GM18499 (cell line): ENCODE measurements around the gene NRG2.

ENCODE experiments used
- ATAC-seq: cut with Tn5 transposase; IDR thresholded peaks from one replicate; pipeline ENCODE4 v1.9.1; 2021; ENCODE audit warnings: moderate number of reproducible peaks; ENCODE audit not compliant: insufficient read depth, unreplicated experiment

Gene NRG2

DNA sequence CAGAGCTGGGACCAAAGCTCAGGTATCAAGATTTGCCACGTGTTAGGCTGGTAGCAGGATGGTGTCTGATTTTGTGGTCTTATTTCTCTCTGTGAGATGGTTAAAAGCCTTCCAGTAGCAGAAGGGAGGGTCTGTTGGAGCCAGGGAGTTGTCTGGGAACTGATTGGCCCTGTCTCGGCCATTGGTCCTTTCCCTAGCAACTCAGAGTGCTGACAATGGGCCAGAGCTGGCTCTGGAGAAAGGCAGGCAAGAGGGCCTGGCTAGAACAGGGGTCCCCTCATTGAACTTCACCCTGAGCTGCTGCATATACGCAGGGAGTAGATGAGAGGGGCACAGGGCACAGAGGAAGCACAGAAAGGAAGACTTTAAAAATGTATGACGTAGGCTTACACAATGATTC, 154.7 kb downstream of the NRG2 start:
- ATAC-seq = no peak

DNA sequence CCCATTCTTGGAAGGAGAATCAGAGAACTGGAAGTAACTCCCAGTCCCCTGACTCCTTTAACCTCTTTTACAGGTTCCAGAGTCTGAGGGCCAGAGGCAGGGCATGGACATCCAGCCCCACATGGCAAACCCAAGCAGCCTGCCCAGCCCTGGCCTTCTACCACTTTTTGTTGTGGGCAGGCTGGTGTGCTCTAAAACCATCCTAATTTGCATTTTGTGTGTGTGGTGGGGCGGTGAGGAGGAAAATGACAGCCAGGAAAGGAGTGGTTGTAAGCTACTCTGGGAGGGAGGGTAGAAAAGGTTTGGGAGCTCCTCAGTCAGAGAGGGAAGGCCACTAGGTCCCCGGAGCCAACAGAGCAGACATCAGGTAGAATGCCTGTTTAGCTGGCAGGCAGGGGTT, 156.9 kb downstream of the NRG2 start:
- no peak for ATAC-seq

- no peak for ATAC-seq
These were observed 157.3 kb downstream of the NRG2 start for GRCh38 chr5:139885857-139886208.

- no peak for ATAC-seq
These were observed 157.8 kb downstream of the NRG2 start for GRCh38 chr5:139885172-139885856.

- no peak for ATAC-seq
These were observed 158.4 kb downstream of the NRG2 start for GRCh38 chr5:139884734-139885133.

DNA sequence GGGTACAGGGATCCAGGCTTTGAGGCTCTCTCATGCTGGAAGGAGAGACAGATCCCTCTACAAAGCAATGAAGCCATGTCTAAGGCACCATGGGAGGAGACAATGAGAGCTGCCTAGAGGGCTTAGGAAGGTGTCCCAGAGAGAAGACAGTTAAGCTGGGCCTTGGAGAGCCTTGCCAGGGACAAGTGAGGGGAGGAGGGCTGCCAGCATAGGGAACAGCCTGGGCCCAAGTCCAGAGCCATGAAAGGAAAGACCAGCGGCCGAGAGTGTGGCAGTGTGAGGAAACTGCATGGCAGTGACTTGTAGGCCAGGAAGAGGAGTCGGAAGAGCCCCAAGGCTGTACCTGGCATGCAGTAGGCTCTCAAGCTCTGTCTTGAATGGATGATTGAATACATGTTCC, 159.0 kb downstream of the NRG2 start:
- no peak for ATAC-seq

DNA sequence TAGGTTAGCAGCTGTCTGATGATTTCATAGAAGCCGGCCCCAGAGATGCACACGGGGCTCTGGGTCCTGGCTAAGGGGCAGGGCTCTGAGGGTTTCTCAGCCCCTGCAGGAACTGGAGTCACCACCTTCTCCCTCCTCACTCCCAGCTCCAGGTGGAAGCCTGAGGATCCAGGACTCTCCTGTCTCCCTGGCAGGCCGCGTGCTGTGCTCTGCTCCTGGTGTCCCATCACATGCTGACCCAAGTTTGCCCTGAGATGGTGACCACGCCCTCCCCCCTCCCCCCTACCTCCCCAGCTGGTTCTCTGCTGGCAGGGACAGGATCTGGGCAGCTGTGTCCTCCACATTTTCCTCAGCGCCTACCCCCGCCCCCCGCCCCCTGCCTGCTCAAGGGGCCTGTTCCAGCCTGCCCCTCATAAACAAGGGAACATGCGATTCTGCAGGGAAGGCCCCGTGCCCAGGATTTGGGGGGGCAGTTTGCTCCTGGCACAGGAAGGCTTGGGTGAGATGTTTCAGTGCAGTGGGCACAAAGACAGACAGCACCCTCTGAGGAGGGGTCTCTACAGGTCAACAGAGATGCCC, 160.0 kb downstream of the NRG2 start:
- no peak for ATAC-seq

GRCh38 chr5:139882316-139882715, 160.8 kb downstream of the NRG2 start:
- no peak for ATAC-seq

DNA sequence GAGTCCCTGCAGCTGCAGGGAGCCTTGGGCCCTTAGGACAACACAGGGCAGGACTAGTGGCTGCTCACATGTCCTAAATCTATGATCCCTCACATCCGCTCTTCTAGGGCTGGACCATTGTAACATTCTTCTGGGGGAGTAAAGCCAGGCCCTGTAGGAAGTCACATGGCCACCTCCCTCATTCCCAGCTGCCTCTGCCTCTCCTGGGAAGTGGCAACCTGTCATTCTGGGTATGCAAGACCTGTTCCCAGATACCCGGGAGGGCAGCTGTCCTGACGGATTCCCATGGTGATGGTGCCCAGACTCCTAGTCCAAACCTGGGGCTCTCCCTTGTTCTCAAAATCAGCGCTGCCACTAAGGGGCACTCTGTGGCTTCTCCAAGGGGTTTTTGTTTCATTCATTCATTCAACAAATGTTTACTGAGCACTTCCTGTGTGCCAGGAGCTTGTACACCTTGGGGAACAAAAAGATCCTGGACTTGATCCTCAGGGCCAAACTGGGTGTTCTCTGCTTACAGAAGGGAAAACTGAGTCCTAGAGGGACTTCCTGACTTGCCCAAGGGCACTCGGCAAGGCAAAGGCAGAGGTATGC, 161.9 kb downstream of the NRG2 start:
- ATAC-seq = no peak

DNA sequence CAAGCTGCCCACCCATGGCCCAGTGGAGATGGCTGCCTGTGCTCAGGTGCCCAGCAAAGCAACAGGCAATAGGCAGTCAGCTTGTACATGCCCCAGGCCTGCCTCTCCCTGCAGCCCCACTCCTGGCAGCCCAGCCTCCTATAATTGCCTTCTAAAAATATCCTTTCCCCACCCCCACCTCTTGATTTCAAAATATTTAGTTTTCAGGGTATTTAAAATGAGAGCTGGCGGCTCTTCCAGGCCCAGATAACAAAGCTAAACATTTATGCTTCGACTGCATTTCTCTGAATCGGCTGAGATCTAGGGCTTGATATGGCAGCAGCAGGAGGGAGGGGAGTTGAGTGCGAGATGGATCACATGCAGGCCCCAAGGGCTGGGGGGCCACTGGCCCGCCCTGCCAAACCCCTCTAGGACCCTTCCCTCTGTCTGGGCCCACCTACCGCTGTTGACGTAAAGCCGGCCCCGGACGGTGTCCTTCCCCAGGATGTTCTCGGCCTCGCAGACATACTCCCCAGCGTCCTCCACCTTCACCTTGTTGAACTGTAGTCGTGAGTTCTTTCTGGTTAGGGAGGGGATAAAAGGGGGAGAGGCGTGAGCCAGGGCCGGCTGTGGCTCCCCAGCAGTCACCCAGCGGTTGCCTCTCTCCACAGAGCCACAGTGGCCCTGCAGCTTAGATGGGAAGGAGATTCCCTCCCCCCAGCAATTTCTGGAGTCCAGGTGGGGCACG, 162.5 kb downstream of the NRG2 start:
- ATAC-seq = no peak

GRCh38 chr5:139878093-139878492, 165.0 kb downstream of the NRG2 start:
- no peak for ATAC-seq

GRCh38 chr5:139877129-139877597, 165.9 kb downstream of the NRG2 start:
- no peak for ATAC-seq

DNA sequence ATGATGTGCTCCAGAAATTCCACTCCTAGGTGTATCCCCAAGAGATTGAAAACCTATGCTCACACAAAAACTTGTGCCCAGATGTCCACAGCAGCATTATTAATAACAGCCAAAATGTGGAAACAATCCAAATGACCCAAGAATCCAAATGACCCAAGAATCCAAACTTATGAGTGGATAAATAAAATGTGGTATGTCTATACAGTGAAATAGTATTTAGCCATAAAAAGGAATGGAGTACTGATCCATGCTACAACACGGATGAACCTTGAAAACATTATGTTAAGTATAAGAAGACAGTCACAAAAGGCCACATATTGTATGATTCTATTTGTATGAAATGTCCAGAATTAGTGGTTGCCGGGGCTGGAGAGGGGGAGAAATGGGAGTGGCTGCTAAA, 167.1 kb downstream of the NRG2 start:
- ATAC-seq = no peak

DNA sequence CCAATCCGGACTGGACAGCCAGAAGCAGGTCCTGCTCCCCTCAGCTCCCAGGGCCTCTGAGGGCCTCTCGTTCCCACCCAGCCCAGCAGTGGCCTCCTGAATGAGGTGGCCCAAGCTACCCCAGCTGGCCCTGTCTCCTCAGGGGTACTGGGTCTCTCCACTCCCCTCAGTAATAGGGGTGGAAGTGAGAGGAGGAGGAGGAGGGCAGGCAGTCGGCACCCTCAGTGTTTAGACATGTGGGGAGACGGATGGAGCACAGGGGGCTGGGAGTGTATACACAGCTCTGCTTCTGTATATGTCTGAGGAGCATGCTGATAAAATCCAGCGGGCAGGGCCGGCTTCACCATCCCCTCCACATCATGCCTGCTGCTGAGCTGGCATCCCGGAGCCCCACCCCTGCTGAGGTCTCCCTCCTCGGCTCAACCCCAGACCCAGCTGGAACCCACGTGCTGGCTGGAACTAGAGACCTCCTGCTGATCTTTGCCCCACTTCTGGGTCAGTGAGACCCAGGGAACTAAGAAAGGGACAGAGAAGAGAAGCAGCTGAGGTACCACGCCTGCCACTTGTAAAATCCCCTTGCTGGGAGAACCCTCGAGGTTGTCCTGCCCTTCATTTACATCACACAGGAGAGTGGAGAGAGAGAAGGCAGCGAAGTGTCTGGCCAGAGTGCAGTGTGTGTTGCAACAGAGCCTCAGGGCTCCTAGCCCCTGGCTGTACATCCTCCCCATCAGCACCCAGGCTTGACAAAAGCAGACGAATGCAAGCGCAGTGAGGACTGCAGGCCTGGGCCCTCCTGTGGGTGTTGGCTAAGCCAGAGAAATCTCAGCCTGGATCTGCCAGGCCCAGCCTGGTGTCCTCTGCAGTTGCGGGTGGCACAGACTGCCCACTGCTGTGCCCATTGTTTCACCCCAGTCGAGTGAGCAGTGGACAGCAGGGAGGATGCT, 170.0 kb downstream of the NRG2 start:
- ATAC-seq = no peak

- no peak for ATAC-seq
These were observed 170.9 kb downstream of the NRG2 start for GRCh38 chr5:139872052-139872766.

- ATAC-seq = no peak
These were observed 171.5 kb downstream of the NRG2 start for GRCh38 chr5:139871614-139872013.

GRCh38 chr5:139870677-139871076, 172.4 kb downstream of the NRG2 start:
- no peak for ATAC-seq

- no peak for ATAC-seq
These were observed 173.9 kb downstream of the NRG2 start for GRCh38 chr5:139869042-139869790.

GRCh38 chr5:139867581-139867980, 175.5 kb downstream of the NRG2 start:
- no peak for ATAC-seq
